Erythroblast (primary cell): Measurements from ENCODE around the gene AGAP1.

Source experiments
- GATA1 ChIP-seq: IDR thresholded peaks from 2 replicates; pipeline ENCODE4 v1.6.1; 2011; ENCODE audit warnings: low read depth, mild to moderate bottlenecking, control low read depth, low read length, moderate library complexity
- POLR2A ChIP-seq: IDR thresholded peaks from 2 replicates; pipeline ENCODE4 v1.6.1; 2011; ENCODE audit warnings: mild to moderate bottlenecking, low read length

DNA sequence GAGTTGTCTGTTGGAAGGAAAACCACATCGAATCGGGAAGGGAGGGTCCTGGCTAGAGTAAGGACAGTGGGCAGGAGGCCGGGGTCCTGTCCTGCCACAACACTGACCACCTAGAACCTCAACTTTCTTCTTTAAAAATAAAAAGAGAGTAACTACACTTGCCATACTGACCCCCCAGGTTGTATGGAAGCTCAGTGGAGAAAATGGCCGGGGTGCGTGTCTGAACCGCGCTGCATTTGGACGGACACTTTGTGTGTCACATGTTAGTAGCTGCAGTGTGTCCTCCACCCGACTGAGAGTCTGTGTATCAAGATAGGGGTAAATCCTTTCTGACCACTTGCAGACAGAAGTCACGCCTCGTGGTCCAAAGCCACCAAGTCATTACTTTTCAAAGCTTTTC, 587.3 kb downstream of the AGAP1 start:
- TF ChIP-seq POLR2A (no peak), GATA1 (no peak)
